GM12891 (cell line): ENCODE results near the gene PRKAR2A.

Source experiments
- DNase-seq: peaks from one replicate; pipeline ENCODE4 v3.0.0; 2011; ENCODE audit warnings: low spot score; ENCODE audit not compliant: insufficient read length
- FAIRE-seq: peaks from 2 replicates; lab custom pipeline; 2011; peaks lifted over from hg19 to GRCh38; lab: Jason Lieb, UNC
- PAX5 ChIP-seq: IDR thresholded peaks from 2 replicates; pipeline ENCODE4 v1.6.1; 2011; ENCODE audit warnings: low read length, moderate library complexity, mild to moderate bottlenecking; ENCODE audit not compliant: insufficient read depth, severe bottlenecking
- POLR2A ChIP-seq: IDR thresholded peaks from 2 replicates; pipeline ENCODE4 v1.6.1; 2011; ENCODE audit warnings: low read depth, low read length, control low read depth
- POLR2AphosphoS5 ChIP-seq: IDR thresholded peaks from 2 replicates; pipeline ENCODE4 v1.6.1; 2011; ENCODE audit warnings: low read depth, low read length, control low read depth
- POU2F2 ChIP-seq: IDR thresholded peaks from 2 replicates; pipeline ENCODE4 v1.6.1; 2011; ENCODE audit warnings: low read depth, mild to moderate bottlenecking, control low read depth, low read length, moderate library complexity
- SPI1 ChIP-seq: IDR thresholded peaks from 2 replicates; pipeline ENCODE4 v1.6.1; 2011; ENCODE audit warnings: low read depth, low read length, control low read depth
- TAF1 ChIP-seq: IDR thresholded peaks from 2 replicates; pipeline ENCODE4 v1.6.1; 2011; ENCODE audit warnings: low read depth, low read length, control low read depth

Gene PRKAR2A

DNA sequence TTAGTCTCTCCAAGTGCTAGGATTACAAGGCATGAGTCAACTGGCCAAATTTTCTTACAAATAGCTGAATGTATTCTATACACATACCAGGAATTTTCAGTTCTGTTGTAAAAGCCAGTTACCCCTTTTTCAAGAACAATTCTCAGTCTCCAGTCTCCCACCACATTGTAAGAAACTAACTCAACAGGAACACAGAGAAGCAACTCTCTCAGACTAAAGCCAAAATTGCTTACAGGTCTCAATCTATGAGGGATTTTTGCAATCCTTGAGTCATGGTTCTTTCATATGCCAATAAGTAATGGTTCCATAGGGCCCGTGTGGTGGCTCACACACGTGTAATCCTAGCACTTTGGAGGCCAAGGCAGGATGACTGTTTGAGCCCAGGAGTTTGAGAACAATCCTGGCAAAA lies 139.2 kb downstream of the PRKAR2A start:
- FAIRE-seq, result no peak
- DNase-seq, result no peak

DNA sequence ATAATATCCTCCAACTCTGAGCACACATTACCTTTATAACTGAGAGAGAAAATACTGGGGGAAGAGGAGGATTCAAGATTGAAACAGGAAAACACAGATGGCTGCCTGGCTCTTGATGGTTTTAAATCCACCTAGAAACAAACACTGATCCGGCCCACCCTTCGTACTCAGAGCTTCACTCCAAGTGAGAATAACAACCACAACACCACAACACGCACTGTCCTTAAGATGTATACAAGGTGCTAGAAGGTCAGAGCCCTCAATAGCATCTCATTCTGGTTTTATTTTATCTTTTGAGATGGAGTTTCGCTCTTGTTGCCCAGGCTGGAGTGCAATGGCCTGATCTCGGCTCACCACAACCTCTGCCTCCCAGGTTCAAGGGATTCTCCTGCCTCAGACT lies 140.5 kb downstream of the PRKAR2A start:
- FAIRE-seq (no peak), DNase-seq (no peak)

More for the DNA sequence above, 139.2 kb downstream of the PRKAR2A start:
- TF ChIP-seq POLR2AphosphoS5 (no peak), SPI1 (no peak), POU2F2 (no peak), POLR2A (no peak)

DNA sequence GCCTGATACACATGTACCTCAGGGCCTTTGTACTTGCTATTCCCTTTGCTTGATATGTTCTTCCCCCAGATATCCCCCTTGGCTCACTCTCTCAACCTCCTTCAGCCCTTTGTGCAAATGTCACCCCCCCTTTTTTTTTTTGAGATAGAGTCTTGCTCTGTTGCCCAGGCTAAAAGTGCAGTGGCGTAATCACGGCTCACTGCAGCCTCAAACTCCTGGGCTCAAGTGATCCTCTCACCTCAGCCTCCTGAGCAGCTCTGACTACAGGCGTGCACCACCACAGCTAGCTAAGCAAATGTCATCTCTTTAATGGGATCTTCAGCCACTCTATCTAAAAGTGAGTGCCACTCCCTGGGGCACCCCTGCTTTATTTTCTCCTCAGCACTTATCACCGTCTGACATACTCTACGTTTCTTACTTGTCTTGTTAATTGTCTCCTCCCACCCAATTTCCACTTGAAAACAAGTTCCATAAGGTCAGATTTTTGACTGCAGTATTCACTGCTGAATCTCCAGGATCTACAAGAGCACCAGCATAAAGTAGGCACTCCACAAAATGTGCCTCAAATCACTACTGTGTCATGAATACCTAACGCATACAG lies 145.3 kb downstream of the PRKAR2A start:
- TF ChIP-seq POLR2A, result no peak
- no peak for TF ChIP-seq SPI1
- no peak for TF ChIP-seq TAF1
- no peak for TF ChIP-seq POLR2AphosphoS5
- TF ChIP-seq POU2F2, result no peak
- no peak for TF ChIP-seq PAX5
- FAIRE-seq (no peak), DNase-seq (no peak)

More for the DNA sequence above, 140.5 kb downstream of the PRKAR2A start:
- TF ChIP-seq SPI1 (no peak), POU2F2 (no peak), POLR2AphosphoS5 (no peak), PAX5 (no peak), POLR2A (no peak)

- DNase-seq (no peak), FAIRE-seq (no peak)
- TF ChIP-seq SPI1 (no peak), POLR2AphosphoS5 (no peak), POLR2A (no peak), PAX5 (no peak), POU2F2 (no peak), TAF1 (no peak)
Observed at GRCh38 chr3:48700731-48701405, 146.8 kb downstream of the PRKAR2A start.

- DNase-seq, result no peak
- TF ChIP-seq POLR2AphosphoS5 (no peak), POU2F2 (no peak), SPI1 (no peak), TAF1 (no peak), POLR2A (no peak), PAX5 (no peak)
- no peak for FAIRE-seq
Observed at GRCh38 chr3:48698891-48699290, 148.8 kb downstream of the PRKAR2A start.

GRCh38 chr3:48697952-48698351 lies 149.7 kb downstream of the PRKAR2A start:
- FAIRE-seq, result no peak
- DNase-seq, result no peak
- TF ChIP-seq POLR2AphosphoS5, result no peak; the same call in 1 of the 2 replicates
- no peak for TF ChIP-seq SPI1
- no peak for TF ChIP-seq PAX5
- no peak for TF ChIP-seq TAF1
- no peak for TF ChIP-seq POLR2A
- no peak for TF ChIP-seq POU2F2

- FAIRE-seq (no peak), DNase-seq (no peak)
- TF ChIP-seq PAX5 (no peak), TAF1 (no peak), POLR2A (no peak), POLR2AphosphoS5 (no peak), SPI1 (no peak), POU2F2 (no peak)
Observed at GRCh38 chr3:48696601-48697000, 151.1 kb downstream of the PRKAR2A start.
